Fibroblast of peridontal ligament (primary cell): ENCODE data around the gene GOT2.
"Not testable (repeated sequence)": the region's sequence is repeated elsewhere in the genome, so short reads cannot be mapped to it uniquely, and the experiment has no call there.

Experiments
- DNase-seq: peaks from one replicate; pipeline ENCODE4 v3.0.0-alpha.2; 2010; ENCODE audit errors: extremely low read depth

GOT2 gene

GRCh38 chr16:58733671-58734458 lies at the start of gene GOT2:
Gene GOT2, minus strand, starts transcription at chr16:58734316. Its CDS starts 88 bp downstream, at chr16:58734228.
- DNase-seq, result peak; percentile 67

- DNase-seq, result not testable (repeated sequence)
These were observed 45.2 kb upstream of the GOT2 start for GRCh38 chr16:58779291-58779690.

GRCh38 chr16:58773870-58774269 lies 39.8 kb upstream of the GOT2 start:
- no peak for DNase-seq

- DNase-seq, result no peak
These were observed 34.0 kb upstream of the GOT2 start for GRCh38 chr16:58768145-58768544.

GRCh38 chr16:58767581-58767980 lies 33.5 kb upstream of the GOT2 start:
- DNase-seq, result no peak

- DNase-seq, result no peak
These were observed 22.7 kb upstream of the GOT2 start for GRCh38 chr16:58756650-58757332.

- peak; percentile 76 for DNase-seq
These were observed 22.0 kb upstream of the GOT2 start for GRCh38 chr16:58755989-58756649.

GRCh38 chr16:58753711-58754134 lies 19.6 kb upstream of the GOT2 start:
- no peak for DNase-seq

GRCh38 chr16:58744497-58744896 lies 10.4 kb upstream of the GOT2 start:
- no peak for DNase-seq

- DNase-seq, result no peak
These were observed 7.9 kb upstream of the GOT2 start for GRCh38 chr16:58741976-58742375.

- no peak for DNase-seq
These were observed 7.0 kb upstream of the GOT2 start for GRCh38 chr16:58741166-58741565.

GRCh38 chr16:58738672-58739296 lies 4.7 kb upstream of the GOT2 start:
- DNase-seq, result no peak

GRCh38 chr16:58736341-58736740 lies 2.2 kb upstream of the GOT2 start:
- not testable (repeated sequence) for DNase-seq

- no peak for DNase-seq
These were observed 307 bp upstream of the GOT2 start for GRCh38 chr16:58734459-58734787.

- DNase-seq, result peak; percentile 15
These were observed 857 bp downstream of the GOT2 start for GRCh38 chr16:58733248-58733670.

GRCh38 chr16:58732545-58733247 lies 1.4 kb downstream of the GOT2 start:
- DNase-seq, result peak; percentile 54

- no peak for DNase-seq
These were observed 3.3 kb downstream of the GOT2 start for GRCh38 chr16:58730724-58731370.

GRCh38 chr16:58727796-58728568 lies 6.1 kb downstream of the GOT2 start:
- no peak for DNase-seq

GRCh38 chr16:58727028-58727781 lies 6.9 kb downstream of the GOT2 start:
- DNase-seq, result no peak

GRCh38 chr16:58723109-58723508 lies 11.0 kb downstream of the GOT2 start:
- DNase-seq, result no peak
